HFFc6 (cell line): ENCODE results near the gene ZNF14. TPM values are rescaled to one million over a fixed set of nuclear protein-coding genes. Genes with fewer than 3 reads are reported as not detected.
"Not testable (repeated sequence)": the region's sequence is repeated elsewhere in the genome, so short reads cannot be mapped to it uniquely, and the experiment has no call there.

Experiments used
- DNase-seq: peaks from one replicate; pipeline ENCODE4 v3.0.0-alpha.2; 2018
- H3K27ac Mint-ChIP-seq: 2 replicates; pipeline ENCODE4 v1.8.0; 2020; ENCODE audit warnings: mild to moderate bottlenecking, mixed read lengths
- H3K27me3 Mint-ChIP-seq: 2 replicates; pipeline ENCODE4 v1.8.0; 2021; ENCODE audit warnings: mild to moderate bottlenecking, moderate library complexity, mixed read lengths; ENCODE audit not compliant: insufficient read depth
- H3K36me3 Mint-ChIP-seq: 2 replicates; pipeline ENCODE4 v1.8.0; 2021; ENCODE audit warnings: low read depth, mixed read lengths
- H3K4me1 Mint-ChIP-seq: 2 replicates; pipeline ENCODE4 v1.8.0; 2020; ENCODE audit warnings: low read depth, mixed read lengths
- H3K4me3 Mint-ChIP-seq: 2 replicates; pipeline ENCODE4 v1.8.0; 2020; ENCODE audit warnings: mild to moderate bottlenecking, moderate library complexity, mixed read lengths
- H3K9me3 Mint-ChIP-seq: 2 replicates; pipeline ENCODE4 v1.8.0; 2020; ENCODE audit warnings: mild to moderate bottlenecking, mixed read lengths
- CTCF ChIP-seq: fragments of 200-600 bp; sonication (generic); IDR thresholded peaks from 2 replicates; pipeline ENCODE4 v1.5.0; 2021; ENCODE audit warnings: antibody characterized with exemption, mild to moderate bottlenecking
- total RNA-seq, 6 experiments: library from RNA; stranded (reverse); fragmentation: NEBNext Ultra II Directional; extraction: Animal tissue kit (Norgen Biotek cat#: 25700); gene quantifications; 2 replicates in 1 of 6; 3 replicates in 5 of 6; pipeline ENCODE4 v1.2.3, GENCODE V29; 2021

The ZNF14 gene
- total RNA-seq, 6 experiments from 2014 or later: 2.2 to 3.1 (median 2.8) TPM

- Mint-ChIP-seq H3K36me3 (peaks cover 76% of the 10 kb centered on the region), H3K9me3 (peaks cover 74% of the 10 kb centered on the region), H3K27ac (no peak overlapping the region), H3K4me1 (no peaks in the 10 kb centered on the region), H3K4me3 (no peak overlapping the region), H3K27me3 (no peaks in the 10 kb centered on the region)
- DNase-seq: no peak
- TF ChIP-seq CTCF: no peak
These were observed 55.3 kb downstream of the ZNF14 start for GRCh38 chr19:19677579-19677978.

GRCh38 chr19:19674315-19674714, 58.6 kb downstream of the ZNF14 start:
- Mint-ChIP-seq H3K4me1 (peaks cover 8% of the 10 kb centered on the region), H3K4me3 (no peak overlapping the region), H3K27me3 (no peaks in the 10 kb centered on the region; the same call in 1 of the 2 replicates), H3K27ac (no peak overlapping the region), H3K36me3 (peaks cover 65% of the 10 kb centered on the region), H3K9me3 (peaks cover 44% of the 10 kb centered on the region)
- TF ChIP-seq CTCF: no peak
- DNase-seq: no peak

- Mint-ChIP-seq H3K9me3 (peaks cover 33% of the 10 kb centered on the region), H3K36me3 (peaks cover 55% of the 10 kb centered on the region), H3K4me1 (peaks cover 14% of the 10 kb centered on the region), H3K27ac (no peak overlapping the region), H3K4me3 (no peak overlapping the region), H3K27me3 (no peaks in the 10 kb centered on the region; the same call in none of the 2 replicates)
- DNase-seq: no peak
- TF ChIP-seq CTCF: no peak
These were observed 60.1 kb downstream of the ZNF14 start for GRCh38 chr19:19672816-19673215.

GRCh38 chr19:19670070-19670551, 62.8 kb downstream of the ZNF14 start:
- Mint-ChIP-seq H3K27ac (peak overlapping the region; percentile 80), H3K36me3 (peaks cover 28% of the 10 kb centered on the region), H3K4me3 (peak overlapping the region; percentile 87), H3K9me3 (peaks cover 12% of the 10 kb centered on the region), H3K27me3 (no peaks in the 10 kb centered on the region; the same call in none of the 2 replicates), H3K4me1 (peaks cover 14% of the 10 kb centered on the region)
- TF ChIP-seq CTCF: no peak
- DNase-seq: no peak

- peaks cover 18% of the 10 kb centered on the region for H3K36me3 Mint-ChIP-seq
- H3K4me1 Mint-ChIP-seq: peaks cover 14% of the 10 kb centered on the region
- DNase-seq: peak; percentile 90
- H3K27ac Mint-ChIP-seq: peak within 1 kb of the TSS; percentile 80
- peaks cover 4% of the 10 kb centered on the region; the same call in 1 of the 2 replicates for H3K9me3 Mint-ChIP-seq
- TF ChIP-seq CTCF: peak; percentile 20; the same call in 1 of the 2 replicates
- no peaks in the 10 kb centered on the region; the same call in none of the 2 replicates for H3K27me3 Mint-ChIP-seq
- peak within 1 kb of the TSS; percentile 87 for H3K4me3 Mint-ChIP-seq
These were observed 64.5 kb downstream of the ZNF14 start, which contains the start of gene ZNF101 for GRCh38 chr19:19668230-19669012. ZNF101 (plus strand) TSS chr19:19668839; CDS start chr19:19668964, 125 bp downstream.

GRCh38 chr19:19665420-19665948, 67.4 kb downstream of the ZNF14 start:
- not testable (repeated sequence) for H3K9me3 Mint-ChIP-seq, H3K27ac Mint-ChIP-seq, DNase-seq, H3K4me3 Mint-ChIP-seq, H3K27me3 Mint-ChIP-seq
- peaks cover 35% of the 10 kb centered on the region for H3K4me1 Mint-ChIP-seq
- H3K36me3 Mint-ChIP-seq: peaks cover 20% of the 10 kb centered on the region
